Naive thymus-derived CD8-positive, alpha-beta T cell (primary cell): ENCODE measurements around the gene NINJ2. TPM values are rescaled to one million over a fixed set of nuclear protein-coding genes. Genes with fewer than 3 reads are reported as not detected.
"Not testable (repeated sequence)": the region's sequence is repeated elsewhere in the genome, so short reads cannot be mapped to it uniquely, and the experiment has no call there.

Experiments used
- ATAC-seq, 2 donors: fragments of 150-1000 bp; cut with Tn5 transposase in 1 of 2; sonication (Bioruptor Pico), chemical (Tn5 transposase) in 1 of 2; 1 replicate in 1 of 2; 2 replicates in 1 of 2; pipeline ENCODE4 v1.10.0; 2021; ENCODE audit warnings: mild to moderate bottlenecking in 2 of 2, moderate library complexity in 2 of 2
- POLR2A ChIA-PET: fragments of 350-600 bp; sonication (Branson Sonifier 250); formaldehyde crosslinking; loops from one replicate; lab custom pipeline; 2021; ENCODE audit warnings: antibody characterized with exemption; lab: Charles Lee
- DNase-seq, 10 donors: peaks; one replicate each; pipeline versions ENCODE4 v3.0.0 to v3.0.0-alpha.2; 2020 to 2022
- H3K27ac Mint-ChIP-seq, 10 donors: one replicate each; pipeline ENCODE4 v1.8.0; 2020 to 2022; ENCODE audit warnings: mild to moderate bottlenecking in 10 of 10, mixed read lengths in 10 of 10, moderate library complexity in 4 of 10, inconsistent platforms in 1 of 10
- H3K27me3 Mint-ChIP-seq, 5 donors: one replicate each; pipeline ENCODE4 v1.8.0; 2021 to 2022; ENCODE audit warnings: mixed read lengths in 5 of 5
- H3K36me3 Mint-ChIP-seq, 3 donors: one replicate each; pipeline ENCODE4 v1.8.0; 2020 to 2022; ENCODE audit warnings: mixed read lengths in 3 of 3, mild to moderate bottlenecking in 2 of 3, inconsistent platforms in 1 of 3
- H3K4me1 Mint-ChIP-seq, 4 donors: one replicate each; pipeline ENCODE4 v1.8.0; 2021 to 2022; ENCODE audit warnings: mixed read lengths in 4 of 4
- H3K4me3 Mint-ChIP-seq, 10 donors: one replicate each; pipeline ENCODE4 v1.8.0; 2020 to 2022; ENCODE audit warnings: mild to moderate bottlenecking in 10 of 10, mixed read lengths in 10 of 10, moderate library complexity in 6 of 10, inconsistent platforms in 1 of 10
- H3K9me3 Mint-ChIP-seq, 9 donors: one replicate each; pipeline ENCODE4 v1.8.0; 2020 to 2022; ENCODE audit warnings: mixed read lengths in 9 of 9, mild to moderate bottlenecking in 3 of 9, inconsistent platforms in 1 of 9, moderate library complexity in 1 of 9
- polyA plus RNA-seq, 3 donors: library from polyadenylated mRNA; unstranded; fragments of 300-500 nt; fragmentation: Illumina TruSeq; gene quantifications; one replicate each; pipeline ENCODE4 v1.2.3, GENCODE V29; 2021
- total RNA-seq, 8 experiments: library from RNA in 2 of 8; stranded (reverse) in 2 of 8; gene quantifications; one replicate each; pipeline ENCODE4 v1.2.3 and lab custom pipeline; 2021 to 2026

NINJ2 gene
- total and polyA plus RNA-seq, 5 experiments from 2014 or later: 0.85 to 5.1 (median 3.9) TPM

DNA sequence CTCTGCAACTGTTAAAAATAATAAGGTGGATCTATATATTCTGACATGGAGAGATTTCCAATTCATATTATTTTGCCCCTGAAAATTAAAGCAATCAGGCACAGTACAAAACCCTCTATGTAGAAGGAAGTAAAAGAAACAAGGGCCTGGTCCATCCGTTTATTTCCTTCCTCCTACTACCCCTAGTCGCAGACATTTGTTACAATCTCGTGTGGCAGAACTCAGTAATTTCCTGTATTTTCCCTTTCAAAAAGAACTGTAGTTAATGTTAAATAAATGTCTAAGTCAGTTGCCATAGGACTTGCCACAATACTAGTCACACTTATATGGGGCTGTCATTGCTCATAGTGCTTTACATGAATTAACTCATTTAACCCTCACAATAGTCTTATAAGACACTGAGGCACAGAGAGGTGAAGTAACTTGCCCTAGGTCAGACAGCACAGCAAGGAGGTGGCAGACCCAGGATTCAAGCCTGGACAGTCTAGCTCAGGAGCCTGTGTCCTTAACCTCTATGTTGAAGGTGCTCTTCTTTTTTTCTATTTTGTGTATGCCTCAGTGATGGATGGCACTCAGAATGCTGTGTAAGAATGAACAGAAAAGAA is 24.2 kb downstream of the NINJ2 start:
- DNase-seq (peak in 1 of 10 donors; percentile 25), ATAC-seq (peak in 1 of 2 donors; percentile 35)
- peak overlapping the region in 6 of 10 donors; percentile 15 to 45 (median 32) for H3K4me3 Mint-ChIP-seq
- POLR2A ChIA-PET: interaction anchor here (1.6 kb wide), 1 partner anchor 113 kb away, joined by 7 read pairs; the partner anchor contains the start of gene WNK1
- H3K27ac Mint-ChIP-seq: peak overlapping the region; percentile 70 to 92 (median 85)
- H3K27me3 Mint-ChIP-seq: no peaks in the 10 kb centered on the region
- no peaks in the 10 kb centered on the region for H3K9me3 Mint-ChIP-seq
- no peaks in the 10 kb centered on the region for H3K36me3 Mint-ChIP-seq
- peaks cover 16 to 61% (median 43%) of the 10 kb centered on the region in 4 donors for H3K4me1 Mint-ChIP-seq

DNA sequence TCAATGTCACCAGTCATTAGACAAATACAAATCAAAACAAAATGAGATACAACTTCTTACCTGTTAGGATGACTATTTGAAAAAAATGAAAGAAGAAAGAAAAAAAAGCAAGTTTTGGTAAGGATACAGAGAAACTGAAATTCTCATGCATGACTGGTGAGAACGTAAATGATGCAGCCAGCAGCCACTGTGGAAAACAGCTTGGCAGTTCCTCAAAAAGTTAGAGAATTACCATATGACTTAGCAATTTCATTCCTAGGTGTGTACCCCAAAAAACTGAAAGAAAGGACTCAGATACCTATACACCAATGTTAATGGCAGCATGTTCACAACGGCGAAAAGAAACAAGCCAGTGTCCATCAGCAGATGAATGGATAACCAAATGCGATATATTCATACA is 26.6 kb downstream of the NINJ2 start:
- peaks cover 13 to 60% (median 40%) of the 10 kb centered on the region in 4 donors for H3K4me1 Mint-ChIP-seq
- POLR2A ChIA-PET: interaction anchor here (0.6 kb wide), 1 partner anchor 11 kb away, joined by 3 read pairs; no protein-coding TSS in a partner anchor
- no peaks in the 10 kb centered on the region for H3K27me3 Mint-ChIP-seq
- H3K36me3 Mint-ChIP-seq: no peaks in the 10 kb centered on the region
- peak overlapping the region in 2 of 10 donors; percentile 34 to 76 for H3K27ac Mint-ChIP-seq
- ATAC-seq (no peak), DNase-seq (no peak)
- H3K9me3 Mint-ChIP-seq: no peaks in the 10 kb centered on the region
- H3K4me3 Mint-ChIP-seq: no peak overlapping the region

DNA sequence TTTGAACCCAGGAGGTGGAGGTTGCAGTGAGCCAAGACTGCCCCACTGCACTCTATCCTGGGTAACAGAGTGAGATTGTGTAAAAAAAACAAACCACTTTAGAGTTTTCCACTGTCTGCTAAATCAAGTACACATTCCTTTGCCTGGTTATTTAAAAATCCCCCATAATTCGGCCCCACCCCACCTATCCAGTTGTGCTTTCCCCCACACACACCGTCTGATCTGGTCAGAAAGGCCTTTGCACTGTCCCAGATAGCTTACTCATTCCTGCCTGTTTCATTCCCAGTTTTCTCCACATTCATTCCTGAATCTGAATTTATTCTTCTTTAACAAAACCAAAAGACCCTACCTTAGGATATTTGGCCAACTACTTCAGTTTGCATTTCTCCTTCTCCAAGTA is 29.5 kb downstream of the NINJ2 start:
- POLR2A ChIA-PET: interaction anchor here (1.0 kb wide), 1 partner anchor 9 kb away, joined by 5 read pairs; no protein-coding TSS in a partner anchor
- DNase-seq (no peak), ATAC-seq (no peak)
- Mint-ChIP-seq H3K36me3 (no peaks in the 10 kb centered on the region), H3K27me3 (no peaks in the 10 kb centered on the region), H3K9me3 (no peaks in the 10 kb centered on the region), H3K4me3 (no peak overlapping the region), H3K4me1 (peaks cover 1 to 53% (median 39%) of the 10 kb centered on the region in 4 donors), H3K27ac (peak overlapping the region in 6 of 10 donors; percentile 9 to 72 (median 39))

DNA sequence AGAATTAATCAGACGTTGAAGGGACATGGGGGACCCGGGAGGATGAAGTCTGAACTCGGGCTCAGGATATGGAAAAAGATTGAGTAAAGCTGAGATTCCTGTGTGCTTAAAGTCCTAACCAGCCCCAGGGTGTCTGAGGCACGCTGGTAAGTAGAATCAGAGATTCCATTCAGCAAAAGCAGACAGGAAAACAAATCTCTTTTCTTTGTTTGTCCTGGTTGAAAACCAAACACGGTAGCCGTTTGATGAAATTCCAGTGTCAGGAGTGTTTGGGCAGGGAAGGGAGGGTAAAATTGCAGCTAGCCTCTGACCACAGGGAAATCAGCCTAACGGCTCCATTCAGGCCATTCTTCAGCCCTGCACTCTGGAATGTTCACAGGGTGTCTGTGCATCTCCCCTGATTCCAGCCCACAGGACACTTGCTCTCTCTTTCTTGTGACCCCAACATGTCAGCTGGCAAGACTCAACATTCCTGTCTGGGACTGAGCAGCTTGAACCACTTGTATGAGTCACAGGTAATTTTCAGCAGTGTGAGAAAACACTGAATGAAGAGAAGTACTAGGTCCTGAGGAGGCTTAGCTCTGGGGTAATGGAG is 31.0 kb downstream of the NINJ2 start:
- H3K36me3 Mint-ChIP-seq: no peaks in the 10 kb centered on the region
- DNase-seq: no peak
- POLR2A ChIA-PET: interaction anchor here (0.8 kb wide), 1 partner anchor 17 kb away, joined by 5 read pairs; no protein-coding TSS in a partner anchor
- H3K27ac Mint-ChIP-seq: peak overlapping the region in 7 of 10 donors; percentile 60 to 95 (median 73)
- H3K4me1 Mint-ChIP-seq: peaks cover 0 to 51% (median 35%) of the 10 kb centered on the region in 4 donors
- H3K9me3 Mint-ChIP-seq: no peaks in the 10 kb centered on the region
- H3K4me3 Mint-ChIP-seq: peak overlapping the region in 4 of 10 donors; percentile 21 to 67 (median 56)
- no peaks in the 10 kb centered on the region for H3K27me3 Mint-ChIP-seq
- ATAC-seq: no peak

DNA sequence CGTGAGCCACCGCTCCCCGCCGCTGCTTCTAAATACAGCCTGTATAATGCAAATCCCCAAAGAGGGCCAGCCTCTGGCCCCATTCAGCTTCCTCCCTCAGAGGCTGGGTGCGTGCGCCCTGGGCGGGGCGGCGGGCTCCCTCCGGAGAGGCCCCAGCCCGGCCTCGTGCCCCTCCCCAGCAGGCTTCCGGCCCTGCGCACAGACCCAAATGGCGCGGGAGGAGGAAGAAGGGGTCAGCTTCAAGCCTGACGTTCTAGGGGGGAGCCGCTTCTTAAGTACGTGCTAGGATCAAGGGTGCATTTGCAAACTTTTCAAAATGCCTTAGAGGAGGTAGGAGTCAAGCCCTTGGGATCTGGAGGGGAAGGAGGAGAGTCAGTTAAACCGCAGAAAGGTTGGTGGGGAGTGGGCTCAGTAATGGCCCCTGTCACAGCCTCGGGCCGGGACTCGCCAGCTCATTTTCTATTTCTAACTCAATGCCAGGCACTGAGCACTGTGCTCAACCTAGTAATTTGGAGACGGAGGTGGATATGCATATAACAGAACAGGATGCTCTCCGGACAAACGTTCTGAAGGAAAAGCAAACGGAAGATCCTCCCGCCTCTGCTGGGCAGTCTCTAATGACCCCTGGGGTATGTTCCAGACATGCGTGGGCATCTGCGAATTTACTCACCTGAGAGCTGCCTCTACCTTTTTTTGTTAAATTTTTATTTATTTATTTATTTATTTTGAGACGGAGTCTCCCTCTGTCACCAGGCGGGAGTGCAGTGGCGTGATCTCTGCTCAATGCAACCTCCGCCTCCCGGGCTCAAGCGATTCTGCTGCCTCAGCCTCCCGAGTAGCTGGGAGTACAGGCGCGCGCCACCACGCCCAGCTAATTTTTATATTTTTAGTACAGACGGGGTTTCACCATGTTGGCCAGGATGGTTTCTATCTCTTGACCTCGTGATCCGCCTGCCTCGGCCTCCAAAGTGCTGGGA is 32.3 kb downstream of the NINJ2 start:
- no peaks in the 10 kb centered on the region for H3K27me3 Mint-ChIP-seq
- peak overlapping the region in 7 of 10 donors; percentile 92 to 97 (median 95) for H3K27ac Mint-ChIP-seq
- peaks cover 0 to 43% (median 35%) of the 10 kb centered on the region in 4 donors for H3K4me1 Mint-ChIP-seq
- POLR2A ChIA-PET: no interaction called here
- peak overlapping the region in 7 of 10 donors; percentile 77 to 92 (median 85) for H3K4me3 Mint-ChIP-seq
- DNase-seq (peak in 7 of 10 donors; percentile 51 to 72 (median 62)), ATAC-seq (no peak)
- no peaks in the 10 kb centered on the region for H3K36me3 Mint-ChIP-seq
- no peaks in the 10 kb centered on the region for H3K9me3 Mint-ChIP-seq

DNA sequence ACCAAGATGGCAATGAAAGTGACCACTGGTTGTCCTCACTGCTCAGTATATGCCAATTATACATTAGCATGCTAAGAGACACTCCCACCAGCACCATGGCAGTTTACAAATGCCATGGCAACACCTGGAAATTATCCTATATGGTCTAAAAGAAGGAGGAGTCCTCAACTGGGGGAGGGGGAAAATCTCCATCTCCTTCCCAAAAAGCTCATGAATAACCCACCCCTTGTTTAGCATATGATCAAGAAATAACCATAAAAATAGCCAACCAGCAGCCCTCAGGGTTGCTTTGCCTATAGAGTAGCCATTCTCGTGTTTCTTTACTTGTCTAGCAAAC is 34.5 kb downstream of the NINJ2 start:
- H3K27me3 Mint-ChIP-seq, H3K9me3 Mint-ChIP-seq, H3K36me3 Mint-ChIP-seq, POLR2A ChIA-PET, DNase-seq, ATAC-seq: not testable (repeated sequence)
- Mint-ChIP-seq H3K4me3 (peak overlapping the region in 1 of 10 donors; percentile 7), H3K27ac (peak overlapping the region in 1 of 10 donors; percentile 25), H3K4me1 (peaks cover 0 to 42% (median 34%) of the 10 kb centered on the region in 4 donors)

DNA sequence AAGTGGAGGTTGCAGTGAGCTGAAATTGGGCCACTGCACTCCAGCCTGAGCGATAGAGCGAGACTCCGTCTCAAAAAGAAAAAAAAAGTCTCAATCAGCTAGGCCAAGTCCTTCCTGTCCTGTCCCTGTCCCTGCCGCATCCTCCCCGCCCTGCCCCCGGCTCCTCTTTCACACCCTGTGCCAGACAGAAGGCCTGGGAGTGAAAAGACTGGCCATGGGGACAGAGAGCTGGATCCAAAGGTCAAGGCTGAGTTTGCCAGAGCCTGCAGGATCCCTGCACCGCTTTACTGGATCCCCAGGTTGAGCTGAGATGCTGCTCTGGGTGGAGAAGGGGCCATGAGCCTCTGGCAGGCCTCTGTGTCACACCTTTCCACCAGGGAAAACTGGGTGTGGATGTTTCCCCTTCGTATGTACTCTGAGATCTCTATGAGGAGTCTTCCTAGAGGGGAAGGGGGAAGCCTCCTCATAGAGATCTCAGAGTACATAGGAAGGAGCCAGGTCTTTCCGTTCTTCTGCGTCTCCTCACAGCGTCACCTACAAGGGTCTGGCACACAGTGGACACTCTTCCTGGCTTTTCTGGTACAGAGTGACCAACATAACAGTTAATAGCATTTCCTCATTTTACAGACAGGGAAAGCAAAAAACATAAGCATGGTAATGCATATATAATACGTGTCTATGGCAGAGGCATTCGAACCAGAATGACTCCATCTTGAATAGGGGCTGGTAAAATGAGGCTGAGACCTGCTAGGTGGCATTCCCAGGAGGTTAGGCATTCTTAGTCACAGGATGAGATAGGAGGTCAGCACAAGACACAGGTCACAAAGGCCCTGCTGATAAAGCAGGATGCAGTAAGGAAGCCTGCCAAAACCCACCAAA is 35.1 kb downstream of the NINJ2 start:
- peak overlapping the region in 4 of 10 donors; percentile 4 to 65 (median 38) for H3K27ac Mint-ChIP-seq

DNA sequence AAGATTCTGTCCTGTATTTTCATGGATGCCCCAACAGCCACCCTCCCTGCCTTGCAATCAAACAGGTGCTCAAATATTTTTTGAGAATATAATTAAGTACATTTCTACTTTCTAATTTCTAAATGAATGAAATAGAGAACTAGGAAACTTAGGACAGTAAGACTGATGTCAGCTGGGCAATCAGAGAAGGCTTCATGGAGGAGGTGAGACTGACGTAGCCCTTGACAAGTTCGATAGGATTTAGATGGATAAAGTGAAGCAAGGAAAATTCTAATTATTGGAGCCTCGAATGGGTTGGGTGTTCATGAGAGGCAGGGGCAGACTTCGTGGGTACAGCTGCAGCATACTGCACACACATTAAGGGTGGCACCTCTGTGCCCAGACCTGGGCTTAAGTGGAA is 36.0 kb downstream of the NINJ2 start:
- H3K4me3 Mint-ChIP-seq: no peak overlapping the region
- H3K27me3 Mint-ChIP-seq: no peaks in the 10 kb centered on the region

More for the DNA sequence above, 35.1 kb downstream of the NINJ2 start:
- H3K36me3 Mint-ChIP-seq: no peaks in the 10 kb centered on the region
- POLR2A ChIA-PET: no interaction called here
- H3K9me3 Mint-ChIP-seq: no peaks in the 10 kb centered on the region
- peaks cover 4 to 45% (median 39%) of the 10 kb centered on the region in 4 donors for H3K4me1 Mint-ChIP-seq
- no peaks in the 10 kb centered on the region for H3K27me3 Mint-ChIP-seq
- DNase-seq (no peak), ATAC-seq (no peak)
- no peak overlapping the region for H3K4me3 Mint-ChIP-seq

DNA sequence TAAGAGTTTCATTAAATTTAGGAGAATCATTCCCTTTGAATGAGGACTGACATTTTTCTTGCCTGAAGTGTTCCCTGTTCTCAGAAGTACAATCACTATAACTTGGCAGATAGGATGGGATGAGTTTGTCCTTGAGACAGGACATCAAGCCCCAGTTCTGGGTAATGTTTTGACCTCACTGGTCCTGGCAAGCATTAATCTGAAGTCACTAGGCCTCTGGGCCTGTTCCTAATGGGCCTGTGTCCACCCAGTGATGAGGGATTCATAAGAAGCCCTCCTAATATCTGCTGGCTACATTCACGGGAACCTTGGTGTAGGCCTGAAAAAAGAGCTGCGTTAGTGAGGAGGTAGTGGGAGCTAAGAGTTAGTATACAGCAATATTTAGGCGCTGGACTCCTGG is 37.2 kb downstream of the NINJ2 start:
- no peak overlapping the region for H3K4me3 Mint-ChIP-seq
- peaks cover 8 to 44% (median 38%) of the 10 kb centered on the region in 4 donors for H3K4me1 Mint-ChIP-seq
- no peaks in the 10 kb centered on the region for H3K27me3 Mint-ChIP-seq
- ATAC-seq: no peak
- DNase-seq: no peak
- POLR2A ChIA-PET: no interaction called here
- no peaks in the 10 kb centered on the region for H3K36me3 Mint-ChIP-seq
- no peaks in the 10 kb centered on the region for H3K9me3 Mint-ChIP-seq
- no peak overlapping the region for H3K27ac Mint-ChIP-seq

More for the DNA sequence above, 36.0 kb downstream of the NINJ2 start:
- POLR2A ChIA-PET: no interaction called here
- Mint-ChIP-seq H3K27ac (peak overlapping the region in 1 of 10 donors; percentile 52), H3K4me1 (peaks cover 8 to 49% (median 47%) of the 10 kb centered on the region in 4 donors), H3K9me3 (no peaks in the 10 kb centered on the region), H3K36me3 (no peaks in the 10 kb centered on the region)
- ATAC-seq (no peak), DNase-seq (no peak)

DNA sequence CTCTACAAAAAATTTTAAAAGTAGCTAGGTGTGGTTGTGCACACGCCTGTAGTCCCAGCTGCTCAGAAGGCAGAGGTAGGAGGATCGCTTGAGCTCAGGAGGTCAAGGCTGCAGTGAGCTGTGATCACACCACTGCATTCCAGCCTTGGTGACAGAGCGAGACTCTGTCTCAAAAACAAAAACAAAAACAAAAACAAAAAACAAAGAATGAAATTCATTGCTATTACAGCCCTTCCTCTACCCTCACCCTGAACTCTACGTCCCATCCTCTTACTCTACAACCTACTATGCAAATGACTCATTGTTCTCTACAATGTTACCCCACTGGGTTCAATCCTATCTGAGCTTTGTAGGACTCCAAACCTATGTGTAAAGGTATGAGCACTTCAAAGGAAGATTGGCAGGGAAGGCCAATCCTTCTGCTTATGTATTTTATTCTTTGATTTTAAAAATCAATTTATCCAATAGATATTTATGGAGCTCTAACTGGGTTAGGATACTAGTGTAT is 39.3 kb downstream of the NINJ2 start:
- DNase-seq (no peak), ATAC-seq (no peak)
- Mint-ChIP-seq H3K36me3 (no peaks in the 10 kb centered on the region), H3K9me3 (no peaks in the 10 kb centered on the region), H3K4me1 (peaks cover 14 to 44% (median 32%) of the 10 kb centered on the region in 4 donors), H3K4me3 (no peak overlapping the region), H3K27ac (peak overlapping the region in 1 of 10 donors; percentile 53), H3K27me3 (no peaks in the 10 kb centered on the region)
- POLR2A ChIA-PET: no interaction called here

DNA sequence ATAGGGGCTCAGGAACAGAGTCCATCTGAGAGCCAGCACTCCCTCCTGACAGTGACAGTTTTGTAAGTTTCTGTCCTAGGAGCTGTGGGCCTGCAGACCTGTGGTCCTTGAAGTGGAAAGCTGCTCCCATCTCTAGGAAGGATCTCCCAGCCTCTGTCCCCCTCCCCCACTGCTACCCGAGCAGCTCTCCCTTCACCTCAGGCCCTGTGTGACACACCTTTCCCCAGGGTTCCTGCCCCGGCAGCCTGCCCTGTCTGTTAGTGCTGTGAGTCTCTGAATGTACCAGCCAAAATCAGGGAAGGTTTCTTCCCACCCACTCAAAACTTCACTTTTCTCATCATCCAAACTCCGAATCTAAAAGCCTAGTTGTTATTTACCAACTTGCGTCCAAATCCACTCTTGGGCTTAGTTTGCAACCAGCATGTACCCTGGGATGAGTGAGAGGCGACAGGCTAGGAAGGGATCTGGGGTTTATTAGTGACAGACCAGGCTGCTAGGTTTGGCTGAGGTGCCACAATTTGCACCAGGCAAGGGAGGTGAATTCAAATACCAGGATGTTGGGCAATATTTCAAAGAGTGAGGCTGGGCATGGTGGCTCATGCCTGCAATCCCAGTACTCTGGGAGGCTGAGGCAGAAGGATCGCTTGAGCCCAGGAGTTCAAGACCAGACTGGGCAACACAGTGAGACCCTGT is 39.9 kb downstream of the NINJ2 start:
- H3K27ac Mint-ChIP-seq: peak overlapping the region in 6 of 10 donors; percentile 41 to 72 (median 59)
- POLR2A ChIA-PET: no interaction called here
- ATAC-seq: no peak
- DNase-seq: no peak
- H3K9me3 Mint-ChIP-seq: no peaks in the 10 kb centered on the region
- no peaks in the 10 kb centered on the region for H3K36me3 Mint-ChIP-seq
- H3K4me1 Mint-ChIP-seq: peaks cover 17 to 44% (median 35%) of the 10 kb centered on the region in 4 donors
- no peaks in the 10 kb centered on the region for H3K27me3 Mint-ChIP-seq
- peak overlapping the region in 2 of 10 donors; percentile 19 to 23 for H3K4me3 Mint-ChIP-seq
